ENCODE measurements around the gene ABI3. TPM values are rescaled to one million over a fixed set of nuclear protein-coding genes. Genes with fewer than 3 reads are reported as not detected.
"Not testable (repeated sequence)": the region's sequence is repeated elsewhere in the genome, so short reads cannot be mapped to it uniquely, and the experiment has no call there.

ABI3 gene
- total and polyA plus RNA-seq, 8 donors = 1.3 to 72.4 (median 6.8) TPM

GRCh38 chr17:49260011-49260816 lies 49.7 kb downstream of the ABI3 start:
- H3K9me3 ChIP-seq = no peaks in the 10 kb centered on the region
- DNase-seq = peak; percentile 49 to 77
- H3K27ac ChIP-seq = peak overlapping the region; percentile 34 to 83 (median 78)
- H3K4me3 ChIP-seq = peak overlapping the region; percentile 51 to 66 (median 64)
- intact Hi-C loops (cut with DNase I; ENCODE audit: low total_unique reads) = no loop called here
- no peaks in the 10 kb centered on the region for H3K36me3 ChIP-seq
- H3K27me3 ChIP-seq = peaks cover 0 to 3% (median 0%) of the 10 kb centered on the region in 3 donors
- TF ChIP-seq CTCF (IDR thresholded peaks at IDR 0.05) (no peak), POLR2AphosphoS5 (IDR thresholded peaks at IDR 0.05) (peak in 1 of 3 donors; percentile 12), EP300 (IDR thresholded peaks at IDR 0.05) (no peak), POLR2A (IDR thresholded peaks at IDR 0.05) (no peak)
- H3K4me1 ChIP-seq = peaks cover 0 to 14% (median 14%) of the 10 kb centered on the region in 4 donors
- WGBS, 5 donors = 0 to 2% (median 1%) methylated on average over 11 to 77 of the region's 77 CpGs

- DNase-seq = peak in 1 of 2 donors; percentile 69
- TF ChIP-seq POLR2AphosphoS5 (IDR thresholded peaks at IDR 0.05) (no peak), POLR2A (IDR thresholded peaks at IDR 0.05) (no peak), CTCF (IDR thresholded peaks at IDR 0.05) (no peak), EP300 (IDR thresholded peaks at IDR 0.05) (no peak)
- H3K27me3 ChIP-seq = peaks cover 0 to 3% (median 0%) of the 10 kb centered on the region in 3 donors
- intact Hi-C loops (cut with DNase I; ENCODE audit: low total_unique reads) = no loop called here
- peaks cover 0 to 14% (median 14%) of the 10 kb centered on the region in 4 donors for H3K4me1 ChIP-seq
- H3K27ac ChIP-seq = peak overlapping the region in 4 of 5 donors; percentile 77 to 83 (median 80)
- H3K9me3 ChIP-seq = no peaks in the 10 kb centered on the region
- 43 to 53% (median 48%) methylated on average over 11 of the region's 11 CpGs for WGBS, 5 donors
- no peaks in the 10 kb centered on the region for H3K36me3 ChIP-seq
- peak overlapping the region; percentile 51 to 66 (median 64) for H3K4me3 ChIP-seq
Observed at GRCh38 chr17:49260817-49261291, 50.3 kb downstream of the ABI3 start.

- WGBS, 5 donors = 84 to 93% (median 86%) methylated on average over 9 of the region's 9 CpGs
- H3K36me3 ChIP-seq; H3K4me3 ChIP-seq; H3K9me3 ChIP-seq; DNase-seq; intact Hi-C loops (cut with DNase I; ENCODE audit: low total_unique reads); H3K27me3 ChIP-seq; H3K27ac ChIP-seq: not testable (repeated sequence)
- H3K4me1 ChIP-seq = peaks cover 0 to 14% (median 14%) of the 10 kb centered on the region in 4 donors
Observed at GRCh38 chr17:49261540-49261939, 51.0 kb downstream of the ABI3 start.

- WGBS, 5 donors = 82 to 89% (median 88%) methylated on average over 2 of the region's 2 CpGs
- H3K4me3 ChIP-seq = no peak overlapping the region
- H3K27me3 ChIP-seq = peaks cover 0 to 3% (median 0%) of the 10 kb centered on the region in 3 donors
- DNase-seq = no peak
- H3K9me3 ChIP-seq = no peaks in the 10 kb centered on the region
- no peak overlapping the region for H3K27ac ChIP-seq
- no peaks in the 10 kb centered on the region for H3K36me3 ChIP-seq
- peaks cover 0 to under 1% (median 0%) of the 10 kb centered on the region in 4 donors for H3K4me1 ChIP-seq
- TF ChIP-seq POLR2AphosphoS5 (IDR thresholded peaks at IDR 0.05) = no peak
- TF ChIP-seq CTCF (IDR thresholded peaks at IDR 0.05) = no peak
- TF ChIP-seq POLR2A (IDR thresholded peaks at IDR 0.05) = no peak
- no peak for TF ChIP-seq EP300 (IDR thresholded peaks at IDR 0.05)
- intact Hi-C loops (cut with DNase I; ENCODE audit: low total_unique reads) = no loop called here
Observed at GRCh38 chr17:49266233-49266632, 55.7 kb downstream of the ABI3 start.

- no peak for TF ChIP-seq EP300 (IDR thresholded peaks at IDR 0.05)
- no peak for TF ChIP-seq CTCF (IDR thresholded peaks at IDR 0.05)
- TF ChIP-seq POLR2AphosphoS5 (IDR thresholded peaks at IDR 0.05) = no peak
- no peak for TF ChIP-seq POLR2A (IDR thresholded peaks at IDR 0.05)
- H3K36me3 ChIP-seq = no peaks in the 10 kb centered on the region
- H3K4me1 ChIP-seq = no peaks in the 10 kb centered on the region
- intact Hi-C loops (cut with DNase I; ENCODE audit: low total_unique reads) = no loop called here
- DNase-seq = no peak
- peaks cover 0 to 3% (median 0%) of the 10 kb centered on the region in 3 donors for H3K27me3 ChIP-seq
- no peak overlapping the region for H3K27ac ChIP-seq
- H3K9me3 ChIP-seq = no peaks in the 10 kb centered on the region
- WGBS, 5 donors = 71 to 85% (median 80%) methylated on average over 3 of the region's 3 CpGs
- no peak overlapping the region for H3K4me3 ChIP-seq
Observed at GRCh38 chr17:49267912-49268311, 57.4 kb downstream of the ABI3 start.

Measured in stomach (tissue), 9 donors.